ENCODE data around the gene MBP.

MBP gene

GRCh38 chr18:77109648-77110019, 22.9 kb downstream of the MBP start:
- no peak for TF ChIP-seq ZFP3 (CRISPR knock-in tag; IDR thresholded peaks at IDR 0.05)
- no peak for TF ChIP-seq ZFP30 (CRISPR knock-in tag; IDR thresholded peaks at IDR 0.05)
- TF ChIP-seq TCF4 (CRISPR knock-in tag; IDR thresholded peaks at IDR 0.05; ENCODE audit: borderline replicate concordance): no peak
- TF ChIP-seq TOX (CRISPR knock-in tag; IDR thresholded peaks at IDR 0.05; ENCODE audit: borderline replicate concordance): no peak
- no peak for TF ChIP-seq RARB (CRISPR knock-in tag; IDR thresholded peaks at IDR 0.05)
- no peak for TF ChIP-seq CSRNP3 (CRISPR knock-in tag; IDR thresholded peaks at IDR 0.05)
- TF ChIP-seq ARNTL (CRISPR knock-in tag; IDR thresholded peaks at IDR 0.05; ENCODE audit: borderline replicate concordance, low read depth): no peak
- no peak for TF ChIP-seq CSDC2 (CRISPR knock-in tag; IDR thresholded peaks at IDR 0.05)
- no peak for TF ChIP-seq ZNF8 (CRISPR knock-in tag; IDR thresholded peaks at IDR 0.05)
- no peak for TF ChIP-seq ZNF70 (CRISPR knock-in tag; IDR thresholded peaks at IDR 0.05)
- TF ChIP-seq ESRRG (CRISPR knock-in tag; IDR thresholded peaks at IDR 0.05): no peak
- no peak for TF ChIP-seq PATZ1 (CRISPR knock-in tag; IDR thresholded peaks at IDR 0.05; ENCODE audit: borderline replicate concordance)
- TF ChIP-seq OSR1 (CRISPR knock-in tag; IDR thresholded peaks at IDR 0.05): no peak
- TF ChIP-seq ZC3H10 (CRISPR knock-in tag; IDR thresholded peaks at IDR 0.05): no peak
- TF ChIP-seq POU6F1 (CRISPR knock-in tag; IDR thresholded peaks at IDR 0.05; ENCODE audit: borderline replicate concordance, low read depth): no peak
- TF ChIP-seq PPARA (CRISPR knock-in tag; IDR thresholded peaks at IDR 0.05; ENCODE audit: borderline replicate concordance): no peak
- TF ChIP-seq ZNF565 (CRISPR knock-in tag; conservative IDR thresholded peaks at IDR 0.05; ENCODE audit: low read depth): no peak
- no peak for TF ChIP-seq ISL1 (CRISPR knock-in tag; IDR thresholded peaks at IDR 0.05)
- TF ChIP-seq BACH2 (CRISPR knock-in tag; IDR thresholded peaks at IDR 0.05; ENCODE audit: borderline replicate concordance): no peak
- no peak for TF ChIP-seq CREB5 (CRISPR knock-in tag; IDR thresholded peaks at IDR 0.05; ENCODE audit: low read depth)
- no peak for ATAC-seq

GRCh38 chr18:77108821-77109647, 23.5 kb downstream of the MBP start:
- no peak for ATAC-seq
- TF ChIP-seq SNAI2 (CRISPR knock-in tag; IDR thresholded peaks at IDR 0.05): no peak
- no peak for TF ChIP-seq ISL1 (CRISPR knock-in tag; IDR thresholded peaks at IDR 0.05)
- no peak for TF ChIP-seq ZFP3 (CRISPR knock-in tag; IDR thresholded peaks at IDR 0.05)
- no peak for TF ChIP-seq GLIS3 (CRISPR knock-in tag; IDR thresholded peaks at IDR 0.05)
- no peak for TF ChIP-seq TCF4 (CRISPR knock-in tag; IDR thresholded peaks at IDR 0.05; ENCODE audit: borderline replicate concordance)
- no peak for TF ChIP-seq ZNF70 (CRISPR knock-in tag; IDR thresholded peaks at IDR 0.05)
- TF ChIP-seq ARNTL (CRISPR knock-in tag; IDR thresholded peaks at IDR 0.05; ENCODE audit: borderline replicate concordance, low read depth): no peak
- TF ChIP-seq OSR1 (CRISPR knock-in tag; IDR thresholded peaks at IDR 0.05): no peak
- no peak for TF ChIP-seq TSHZ2 (CRISPR knock-in tag; IDR thresholded peaks at IDR 0.05)
- no peak for TF ChIP-seq ZNF8 (CRISPR knock-in tag; IDR thresholded peaks at IDR 0.05)
- no peak for TF ChIP-seq POU6F1 (CRISPR knock-in tag; IDR thresholded peaks at IDR 0.05; ENCODE audit: borderline replicate concordance, low read depth)
- TF ChIP-seq BACH2 (CRISPR knock-in tag; IDR thresholded peaks at IDR 0.05; ENCODE audit: borderline replicate concordance): no peak
- no peak for TF ChIP-seq ZFP30 (CRISPR knock-in tag; IDR thresholded peaks at IDR 0.05)
- TF ChIP-seq ZC3H10 (CRISPR knock-in tag; IDR thresholded peaks at IDR 0.05): no peak
- no peak for TF ChIP-seq CREB5 (CRISPR knock-in tag; IDR thresholded peaks at IDR 0.05; ENCODE audit: low read depth)
- no peak for TF ChIP-seq PATZ1 (CRISPR knock-in tag; IDR thresholded peaks at IDR 0.05; ENCODE audit: borderline replicate concordance)
- no peak for TF ChIP-seq PPARA (CRISPR knock-in tag; IDR thresholded peaks at IDR 0.05; ENCODE audit: borderline replicate concordance)

Measured in SK-N-SH treated with all-trans-retinoic acid at 6 μM for 48 hours (cell line).